Prostate gland (tissue), 2 donors: ENCODE measurements around the gene DEFB115. TPM values are rescaled to one million over a fixed set of nuclear protein-coding genes. Genes with fewer than 3 reads are reported as not detected.

Source experiments
- DNase-seq: peaks from one replicate; pipeline ENCODE4 v3.0.0-alpha.2; 2019; ENCODE audit warnings: low spot score
- H3K27ac ChIP-seq, 2 donors: fragments of 200-600 bp; sonication (generic); 2 replicates each; pipeline ENCODE4 v1.5.1; 2017 to 2019
- H3K27me3 ChIP-seq: fragments of 200-600 bp; sonication (generic); replicated peaks from 2 replicates; pipeline ENCODE4 v1.5.1; 2019; ENCODE audit not compliant: insufficient read depth
- H3K36me3 ChIP-seq, 2 donors: fragments of 200-600 bp; sonication (generic); 1 replicate in 1 of 2; 2 replicates in 1 of 2; pipeline versions ENCODE4 v1.5.1 to v1.8.1; 2017 to 2019
- H3K4me1 ChIP-seq: fragments of 200-600 bp; sonication (generic); replicated peaks from 2 replicates; pipeline ENCODE4 v1.5.1; 2019
- H3K4me3 ChIP-seq, 2 donors: fragments of 200-600 bp; sonication (generic); 2 replicates each; pipeline ENCODE4 v1.5.1; 2017 to 2019
- H3K9me3 ChIP-seq: fragments of 200-600 bp; sonication (generic); 2 replicates; pipeline ENCODE4 v1.5.1; 2017
- CTCF ChIP-seq, 4 experiments: fragments of 200-600 bp in 2 of 4; fragments of 450-650 bp in 2 of 4; sonication (generic) in 2 of 4; IDR thresholded peaks; 1 replicate in 3 of 4; 2 replicates in 1 of 4; pipeline ENCODE4 v1.5.1; 2016 to 2019; ENCODE audit warnings: antibody characterized with exemption in 4 of 4, mild to moderate bottlenecking in 2 of 4, moderate library complexity in 2 of 4
- POLR2A ChIP-seq: fragments of 450-650 bp; IDR thresholded peaks from one replicate; pipeline ENCODE4 v1.6.1; 2016; ENCODE audit warnings: antibody characterized with exemption, mild to moderate bottlenecking
- POLR2AphosphoS5 ChIP-seq: sonication (generic); formaldehyde crosslinking; IDR thresholded peaks from one replicate; pipeline ENCODE4 v1.6.1; 2017; ENCODE audit warnings: antibody characterized with exemption
- WGBS: methylation state at CpG from one replicate; pipeline ENCODE4 v1.1.5; 2018; 5-methylcytosine and 5-hydroxymethylcytosine counted together
- intact Hi-C: fragments of 100-400 bp; cut with DNase I; formaldehyde crosslinking; loops from one replicate; pipeline ENCODE4 v1.14.2; 2022
- total RNA-seq, 2 donors: library from RNA; depleted of rRNA; stranded (reverse); fragments of >200 nt; gene quantifications; one replicate each; pipeline ENCODE4 v1.1.0, GENCODE V29; 2016

The DEFB115 gene
- total RNA-seq = not detected

DNA sequence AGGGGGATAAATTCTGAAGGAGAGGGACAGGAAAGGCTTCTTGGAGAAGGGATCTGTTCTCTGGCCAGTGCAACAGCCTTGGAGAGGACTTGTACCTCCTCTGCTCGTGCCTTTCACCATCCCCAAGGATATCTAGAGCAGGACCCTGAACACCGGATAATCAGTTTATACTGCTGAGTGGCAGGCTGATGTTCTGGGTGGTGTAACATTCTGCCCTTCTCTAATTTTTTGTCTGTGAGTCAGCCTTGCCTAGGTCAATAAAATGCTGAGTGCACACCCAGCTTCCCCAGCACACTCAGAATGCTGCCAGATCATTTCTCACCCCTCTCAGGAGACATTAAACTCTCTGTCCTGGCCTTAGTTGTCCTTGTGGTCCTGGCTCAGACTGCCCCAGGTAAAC is at the start of gene DEFB115:
DEFB115 (plus strand) TSS at position 301 of the 400 bp plus-strand sequence; CDS start at position 301, 0 bp downstream.
- WGBS = 50% methylated on average over 2 of the region's 2 CpGs
- no peaks in the 10 kb centered on the region for H3K36me3 ChIP-seq

GRCh38 chr20:31236953-31237352 is 20.5 kb upstream of the DEFB115 start:
- no peaks in the 10 kb centered on the region for H3K27me3 ChIP-seq
- no peaks in the 10 kb centered on the region for H3K9me3 ChIP-seq
- TF ChIP-seq CTCF (IDR thresholded peaks at IDR 0.05) (no peak), POLR2A (no peak), POLR2AphosphoS5 (no peak)
- no peak overlapping the region for H3K27ac ChIP-seq
- no peak for DNase-seq
- intact Hi-C loops = no loop called here
- H3K4me1 ChIP-seq = no peaks in the 10 kb centered on the region
- no peaks in the 10 kb centered on the region for H3K36me3 ChIP-seq
- WGBS = 67% methylated on average over 10 of the region's 10 CpGs
- H3K4me3 ChIP-seq = no peak overlapping the region

More for the DNA sequence above, at the start of gene DEFB115:
- Histone ChIP-seq H3K9me3 (no peaks in the 10 kb centered on the region), H3K4me1 (no peaks in the 10 kb centered on the region), H3K4me3 (no peak within 1 kb of the TSS), H3K27me3 (no peaks in the 10 kb centered on the region), H3K27ac (no peak within 1 kb of the TSS)
- TF ChIP-seq CTCF (IDR thresholded peaks at IDR 0.05) (no peak), POLR2A (no peak), POLR2AphosphoS5 (no peak)
- intact Hi-C loops = no loop called here
- DNase-seq = no peak

DNA sequence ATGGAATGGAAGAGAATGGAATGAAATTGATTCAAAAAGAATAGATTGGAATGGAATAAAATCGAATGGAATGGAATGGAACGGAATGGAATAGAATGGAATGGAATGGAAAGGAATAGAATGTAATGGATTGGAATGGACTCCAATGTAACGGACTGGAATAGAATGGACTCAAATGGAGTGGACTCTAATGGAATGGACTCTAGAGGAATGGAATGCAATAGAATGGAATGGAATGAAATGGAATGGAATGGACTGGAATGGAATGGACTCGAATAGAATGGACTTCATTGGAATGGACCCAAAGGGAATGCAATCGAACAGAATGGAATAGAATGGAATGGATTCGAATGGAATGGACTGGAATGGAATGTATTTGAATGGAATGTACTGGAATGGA is 19.7 kb upstream of the DEFB115 start:
- WGBS = 64% methylated on average over 6 of the region's 6 CpGs
- Histone ChIP-seq H3K4me1 (no peaks in the 10 kb centered on the region), H3K9me3 (no peaks in the 10 kb centered on the region), H3K27ac (no peak overlapping the region), H3K27me3 (no peaks in the 10 kb centered on the region), H3K4me3 (no peak overlapping the region), H3K36me3 (no peaks in the 10 kb centered on the region)
- intact Hi-C loops = no loop called here
- no peak for TF ChIP-seq POLR2AphosphoS5
- no peak for TF ChIP-seq CTCF (IDR thresholded peaks at IDR 0.05)
- TF ChIP-seq POLR2A = no peak
- DNase-seq = no peak

GRCh38 chr20:31239139-31239538 is 18.3 kb upstream of the DEFB115 start:
- 73% methylated on average over 8 of the region's 8 CpGs for WGBS
- Histone ChIP-seq H3K27ac (no peak overlapping the region), H3K9me3 (no peaks in the 10 kb centered on the region), H3K4me3 (no peak overlapping the region), H3K4me1 (no peaks in the 10 kb centered on the region), H3K27me3 (no peaks in the 10 kb centered on the region), H3K36me3 (no peaks in the 10 kb centered on the region)
- TF ChIP-seq POLR2AphosphoS5 = no peak
- intact Hi-C loops = no loop called here
- DNase-seq = no peak

GRCh38 chr20:31256959-31257358 is 505 bp upstream of the DEFB115 start:
- TF ChIP-seq POLR2AphosphoS5 (no peak), POLR2A (no peak), CTCF (IDR thresholded peaks at IDR 0.05) (no peak)
- H3K27me3 ChIP-seq = no peaks in the 10 kb centered on the region
- no peaks in the 10 kb centered on the region for H3K4me1 ChIP-seq
- no peaks in the 10 kb centered on the region for H3K36me3 ChIP-seq
- no peak overlapping the region for H3K4me3 ChIP-seq
- H3K27ac ChIP-seq = no peak overlapping the region
- intact Hi-C loops = no loop called here
- no peaks in the 10 kb centered on the region for H3K9me3 ChIP-seq
- WGBS = 41% methylated on average over 3 of the region's 3 CpGs
- DNase-seq = no peak
